ENCODE data around the gene MAX.
A peak's percentile ranks its signal among the peaks of the same experiment; 100 is the strongest.

MAX gene, protein sequence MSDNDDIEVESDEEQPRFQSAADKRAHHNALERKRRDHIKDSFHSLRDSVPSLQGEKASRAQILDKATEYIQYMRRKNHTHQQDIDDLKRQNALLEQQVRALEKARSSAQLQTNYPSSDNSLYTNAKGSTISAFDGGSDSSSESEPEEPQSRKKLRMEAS

DNA sequence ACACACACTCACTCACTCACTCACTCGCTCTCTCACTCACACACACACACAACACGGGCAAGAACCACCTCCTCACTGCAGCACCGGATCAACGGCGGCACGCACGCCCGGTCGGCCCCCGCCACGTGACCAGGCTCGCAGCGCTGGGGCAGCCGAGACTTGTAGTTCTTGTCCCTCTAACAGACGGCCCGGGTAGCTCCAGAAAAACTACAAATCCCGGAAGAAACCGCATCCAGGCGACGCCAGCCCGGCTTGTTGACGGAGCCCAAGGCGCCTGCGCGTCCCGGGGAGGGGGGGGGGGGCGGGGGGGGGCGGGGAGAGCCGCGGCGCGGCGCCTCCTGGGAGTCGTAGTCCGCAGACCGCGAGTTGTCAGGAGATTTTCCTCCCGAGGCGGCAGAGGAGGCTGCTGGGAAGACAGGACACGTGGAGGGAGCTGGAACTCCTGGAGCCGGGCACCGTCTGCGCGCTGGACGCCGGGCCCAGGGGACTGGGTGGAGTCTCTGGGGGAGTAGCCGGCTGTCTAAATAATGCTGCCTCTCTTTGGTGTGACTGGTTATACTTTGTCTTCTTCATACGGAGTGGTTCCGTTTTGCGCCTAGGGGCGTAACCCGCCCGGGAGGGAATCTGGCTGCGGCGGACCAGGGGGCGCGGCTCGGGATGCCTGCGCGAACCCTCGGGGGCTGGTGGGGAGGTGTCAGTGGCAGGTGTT lies at the start of gene MAX:
Gene MAX, minus strand, starts transcription at position 77 of the 709 bp plus-strand sequence. CDS start 178 bp downstream, outside the sequence.
- peak; percentile 99 for DNase-seq (ENCODE audit: low read depth)

DNA sequence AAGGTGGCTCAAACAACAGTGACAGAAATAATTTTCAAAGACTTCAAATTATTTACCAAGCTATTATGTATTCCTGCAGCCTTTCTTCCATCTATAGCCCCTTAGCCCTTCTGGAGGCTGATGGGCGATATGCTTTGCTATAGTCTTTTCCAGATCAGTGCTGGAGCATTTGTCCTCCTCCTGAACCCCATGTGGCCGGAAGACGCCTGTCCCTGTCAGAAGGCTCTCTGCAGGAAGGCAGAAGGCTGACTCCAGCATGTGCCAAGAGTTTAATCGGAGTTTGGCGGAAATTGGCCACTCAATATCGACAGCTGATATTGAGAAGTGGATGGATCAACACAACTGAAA lies 49.3 kb upstream of the MAX start:
- DNase-seq (ENCODE audit: low read depth) = no peak

DNA sequence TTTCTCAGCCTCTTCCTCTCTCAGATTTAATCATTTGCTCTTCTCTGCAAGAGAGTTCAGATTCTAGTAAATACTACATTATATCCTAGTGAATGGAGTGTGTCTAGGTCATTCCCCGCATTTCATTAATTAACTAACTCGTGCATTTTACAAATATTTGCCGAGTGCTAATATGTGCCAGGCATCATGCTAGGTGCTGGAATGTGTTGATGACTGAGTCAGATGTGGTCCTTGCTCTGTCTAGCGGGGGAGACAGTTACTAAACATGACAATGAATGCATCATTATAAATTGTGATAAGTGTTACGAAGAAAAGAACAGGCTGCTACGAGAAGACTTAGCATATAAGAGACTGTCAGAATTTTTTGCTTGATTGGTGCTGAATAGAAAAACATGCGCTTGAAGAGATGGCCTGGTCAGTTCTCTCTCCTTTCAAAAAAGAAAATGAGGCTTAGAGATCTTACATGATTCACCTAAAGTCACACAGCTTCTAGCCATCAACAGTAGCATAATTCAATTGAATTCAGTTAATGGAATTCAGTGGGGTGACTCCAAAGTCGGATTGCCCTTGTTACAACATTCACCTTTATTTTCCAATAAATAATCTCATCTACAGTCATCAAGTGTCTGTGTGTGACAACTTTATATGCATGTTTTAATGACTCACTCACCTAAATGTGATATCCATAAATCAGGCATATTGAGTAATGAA lies 48.7 kb upstream of the MAX start:
- no peak for DNase-seq (ENCODE audit: low read depth)

DNA sequence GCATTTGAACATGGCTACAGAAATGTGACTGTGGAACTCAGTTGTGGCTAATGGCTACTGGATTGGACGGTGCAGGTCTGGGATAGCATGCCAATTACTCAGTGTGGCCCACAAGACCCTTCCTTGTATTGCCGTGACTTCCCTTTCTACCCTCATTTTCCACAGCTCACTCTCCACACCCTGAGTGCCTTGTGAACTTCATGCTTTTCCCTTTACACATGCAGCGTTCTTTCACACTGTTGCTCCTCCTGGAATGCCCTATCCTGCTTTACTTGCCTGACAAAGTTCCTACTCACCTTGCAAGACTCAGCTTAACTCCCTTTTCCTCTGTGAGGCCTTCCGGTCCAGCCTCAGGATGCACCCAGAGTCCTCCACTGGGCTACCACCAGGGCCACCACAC lies 46.8 kb upstream of the MAX start:
- no peak for DNase-seq (ENCODE audit: low read depth)

DNA sequence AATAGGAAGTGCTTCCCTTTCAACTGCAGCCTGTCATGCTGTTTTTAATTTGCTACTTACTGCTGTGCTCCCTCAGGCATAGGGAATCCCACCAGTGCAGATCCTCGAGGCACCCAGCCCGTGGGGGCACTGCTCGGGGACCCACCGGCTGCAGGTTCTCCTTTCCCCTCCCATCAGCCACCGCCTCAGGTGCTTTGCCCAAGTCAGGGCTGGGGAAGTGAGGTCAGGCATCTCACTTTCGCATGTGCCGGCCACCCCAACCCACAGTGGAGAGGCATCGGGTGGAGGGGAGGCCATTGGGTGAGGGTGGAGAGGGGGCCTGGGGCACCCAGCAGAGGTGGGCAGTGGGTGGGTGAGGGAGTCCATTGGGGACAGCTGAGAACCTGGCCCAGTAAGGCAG lies 41.9 kb upstream of the MAX start:
- no peak for DNase-seq (ENCODE audit: low read depth)

DNA sequence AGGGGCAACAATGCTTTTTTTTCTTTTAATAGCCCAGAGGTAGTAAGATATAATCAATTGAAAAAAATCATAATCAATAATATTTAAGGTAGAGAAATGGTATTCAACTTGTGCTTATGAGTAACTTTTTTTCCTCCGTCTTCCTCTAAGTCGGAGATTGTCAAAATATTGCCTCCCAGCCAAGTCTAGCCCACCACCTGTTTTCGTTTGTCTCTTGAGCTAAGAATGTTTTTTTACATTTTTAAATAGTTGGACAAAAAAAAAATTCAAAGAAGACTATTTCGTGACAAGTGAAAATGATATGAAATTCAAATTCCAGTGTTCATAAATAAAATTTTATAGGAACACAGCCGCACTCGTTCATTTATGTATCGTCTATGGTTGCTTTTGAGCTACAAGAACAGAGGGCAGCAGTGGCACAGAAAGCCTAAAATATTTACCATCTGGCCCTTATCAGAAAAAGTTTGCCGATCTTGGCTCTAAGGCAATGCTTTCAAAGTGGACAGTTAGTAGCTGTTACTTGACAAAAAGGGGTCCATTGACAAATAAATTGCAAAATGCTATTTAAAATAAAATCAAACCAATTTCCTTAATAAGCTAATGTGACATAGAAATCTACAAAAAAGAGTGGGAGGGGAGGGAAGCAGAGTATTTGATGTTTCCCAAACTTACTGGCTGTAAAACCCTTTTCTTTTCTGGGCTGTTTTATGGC lies 40.8 kb upstream of the MAX start:
- DNase-seq (ENCODE audit: low read depth) = no peak

DNA sequence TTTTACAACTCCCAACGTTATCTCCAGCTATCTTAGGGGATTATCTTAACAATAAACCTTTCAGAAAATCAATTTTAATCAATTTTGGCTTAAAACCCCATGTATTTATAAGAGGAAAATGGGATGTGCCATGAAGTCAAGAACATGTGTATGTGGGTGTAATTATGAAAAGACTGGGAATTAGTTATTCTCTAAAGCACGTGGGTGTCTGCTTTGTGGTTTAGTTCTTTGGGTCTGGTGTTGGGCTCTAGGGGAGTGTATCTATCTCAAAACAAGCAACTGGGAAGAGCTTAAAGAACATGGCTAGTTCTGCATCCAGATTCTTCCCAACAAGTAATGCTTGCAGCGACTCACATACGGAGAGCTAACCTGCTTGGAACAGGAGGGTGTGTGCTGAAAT lies 40.1 kb upstream of the MAX start:
- DNase-seq (ENCODE audit: low read depth) = no peak

DNA sequence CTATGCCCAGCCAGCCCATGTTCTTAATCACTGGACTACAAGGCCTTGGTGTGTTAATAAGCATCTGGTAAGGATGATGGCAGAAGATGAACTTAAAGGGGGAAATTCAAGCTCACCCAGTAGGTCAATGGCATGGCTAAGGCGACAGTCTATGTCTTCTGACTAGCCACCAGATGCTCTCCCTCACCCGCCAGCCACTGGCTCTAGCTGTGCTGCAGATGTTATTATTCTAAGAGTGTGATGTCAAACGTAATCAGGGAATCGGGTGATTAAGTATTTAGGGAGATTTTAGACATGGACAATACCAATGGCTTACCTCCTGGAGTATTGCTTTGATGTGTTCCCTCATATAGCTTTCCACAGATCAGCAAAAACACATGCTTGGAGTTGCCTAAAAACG lies 39.2 kb upstream of the MAX start:
- no peak for DNase-seq (ENCODE audit: low read depth)

DNA sequence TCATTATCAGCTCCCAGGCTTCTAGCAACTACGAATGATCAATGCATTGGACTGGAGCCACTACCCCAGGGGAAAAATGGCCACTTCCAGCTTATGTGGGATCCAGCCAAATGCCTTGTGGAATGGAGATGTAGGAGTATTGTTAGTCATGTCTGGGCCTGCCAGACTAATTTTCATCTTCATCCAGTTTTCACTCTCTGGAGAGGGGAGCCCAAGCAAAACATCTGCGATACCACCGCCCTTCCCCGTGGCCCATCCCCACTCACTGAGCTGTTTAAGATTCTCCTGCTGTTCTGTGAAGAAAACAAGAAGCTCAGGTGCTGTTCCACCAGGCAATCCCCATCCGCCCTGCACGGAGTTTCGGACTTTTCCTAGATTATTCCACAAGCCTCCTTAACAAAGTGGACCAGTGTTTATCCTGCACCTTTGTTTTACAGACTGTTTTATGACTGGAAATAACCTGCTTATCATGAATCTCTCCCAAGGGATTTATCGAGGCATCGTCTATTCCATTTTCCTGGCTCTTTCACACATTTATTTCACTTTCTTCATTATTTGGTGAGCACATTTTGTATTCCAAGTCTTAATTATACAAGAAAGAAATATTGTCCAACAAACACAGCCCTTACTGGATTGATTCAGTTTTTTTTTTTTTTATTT lies 35.5 kb upstream of the MAX start:
- DNase-seq (ENCODE audit: low read depth) = no peak

DNA sequence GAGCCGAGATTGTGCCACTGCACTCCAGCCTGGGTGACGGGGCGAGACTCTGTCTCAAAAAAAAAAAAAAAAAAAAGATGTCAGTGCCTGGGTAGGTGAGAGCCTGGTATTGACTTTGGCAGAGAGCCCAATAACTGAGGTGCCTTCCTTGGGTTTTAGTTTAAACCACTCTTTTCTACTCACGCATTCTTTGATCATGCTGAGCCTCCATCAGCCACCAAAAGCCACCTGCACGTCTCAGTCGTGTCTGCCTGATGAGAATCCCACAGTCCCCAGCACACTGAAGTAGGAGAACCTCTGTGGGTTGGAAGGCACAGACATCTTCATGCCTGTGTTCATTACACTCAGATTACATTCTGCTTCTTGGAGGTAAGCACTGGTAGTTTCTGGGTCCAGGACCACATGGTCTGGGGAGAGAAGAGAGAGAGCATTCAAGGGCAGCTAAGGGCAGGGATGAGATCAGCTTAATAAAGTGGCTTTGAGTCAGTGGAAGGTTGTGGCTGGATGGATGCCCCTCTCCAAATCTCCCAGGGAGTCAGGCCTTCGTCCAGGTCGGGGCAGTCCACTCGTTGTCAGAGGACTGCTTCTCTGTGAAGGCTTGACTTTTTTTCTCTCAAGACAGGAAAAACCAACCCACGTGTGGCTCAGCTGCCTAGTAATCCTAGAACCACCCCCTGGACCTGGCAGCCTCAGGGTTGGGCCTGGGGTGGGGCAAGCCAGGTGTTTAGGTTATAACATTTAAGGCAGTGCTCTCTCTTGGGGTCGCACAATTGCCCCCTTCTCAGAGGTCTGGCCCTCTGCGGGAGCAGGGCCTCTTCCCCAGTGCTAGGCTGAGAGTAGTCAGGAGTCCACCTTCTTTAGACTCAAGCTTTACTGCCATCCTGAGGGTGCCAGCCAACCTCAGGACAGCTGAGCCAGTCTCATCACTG lies 32.6 kb upstream of the MAX start:
- DNase-seq (ENCODE audit: low read depth) = no peak

DNA sequence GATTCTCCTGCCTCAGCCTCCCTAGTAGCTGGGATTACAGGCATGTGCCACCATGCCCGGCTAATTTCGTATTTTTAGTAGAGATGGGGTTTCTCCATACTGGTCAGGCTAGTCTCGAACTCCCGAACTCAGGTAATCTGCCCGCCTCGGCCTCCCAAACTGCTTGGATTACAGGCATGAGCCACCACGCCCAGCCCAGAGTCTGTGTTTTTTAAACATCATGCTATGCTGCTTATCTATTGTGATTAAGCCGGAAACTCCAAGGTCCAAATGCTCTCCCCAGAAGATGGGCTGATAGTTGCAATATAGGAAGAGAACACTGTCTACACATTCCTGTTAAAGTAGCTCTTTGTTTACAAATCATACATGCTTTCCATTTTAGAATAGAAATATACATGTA lies 30.5 kb upstream of the MAX start:
- DNase-seq (ENCODE audit: low read depth) = no peak

DNA sequence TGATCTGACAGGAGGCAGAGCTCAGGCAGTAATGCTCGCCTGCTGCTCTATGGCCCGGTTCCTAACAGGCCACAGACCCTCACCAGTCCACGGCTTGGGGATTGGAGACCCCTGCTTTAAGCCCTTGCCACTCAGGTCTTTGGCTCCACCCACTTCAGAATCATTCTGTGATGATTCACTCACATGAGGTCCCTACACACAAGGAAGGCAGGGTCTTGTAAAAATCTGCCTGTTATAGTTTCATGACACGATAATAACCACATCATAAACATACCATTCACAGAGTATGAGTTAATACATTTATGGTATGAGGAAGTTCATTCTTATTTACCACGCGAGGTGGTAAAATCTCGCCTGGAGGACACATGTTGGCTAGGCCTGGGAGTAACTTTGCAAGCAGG lies 29.0 kb upstream of the MAX start:
- no peak for DNase-seq (ENCODE audit: low read depth)

DNA sequence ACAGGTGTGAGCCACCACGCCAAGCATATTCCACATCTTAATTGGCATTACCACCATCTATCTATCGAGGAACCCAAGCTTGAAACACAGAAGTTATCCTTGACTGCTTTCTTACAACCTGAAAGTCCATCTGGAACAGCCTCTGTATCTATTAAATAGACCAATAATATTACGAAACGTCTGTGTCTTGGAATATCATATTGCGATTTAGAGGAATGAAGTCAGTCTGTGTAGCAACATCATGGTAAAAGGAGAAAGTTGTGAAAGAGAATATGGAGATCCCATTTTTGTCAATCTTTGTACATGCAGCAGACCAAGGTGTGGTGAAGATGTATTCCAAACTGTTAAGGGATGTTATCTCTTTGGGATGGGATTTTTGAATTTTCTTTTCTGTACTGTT lies 25.8 kb upstream of the MAX start:
- peak; percentile 60 for DNase-seq (ENCODE audit: low read depth)

DNA sequence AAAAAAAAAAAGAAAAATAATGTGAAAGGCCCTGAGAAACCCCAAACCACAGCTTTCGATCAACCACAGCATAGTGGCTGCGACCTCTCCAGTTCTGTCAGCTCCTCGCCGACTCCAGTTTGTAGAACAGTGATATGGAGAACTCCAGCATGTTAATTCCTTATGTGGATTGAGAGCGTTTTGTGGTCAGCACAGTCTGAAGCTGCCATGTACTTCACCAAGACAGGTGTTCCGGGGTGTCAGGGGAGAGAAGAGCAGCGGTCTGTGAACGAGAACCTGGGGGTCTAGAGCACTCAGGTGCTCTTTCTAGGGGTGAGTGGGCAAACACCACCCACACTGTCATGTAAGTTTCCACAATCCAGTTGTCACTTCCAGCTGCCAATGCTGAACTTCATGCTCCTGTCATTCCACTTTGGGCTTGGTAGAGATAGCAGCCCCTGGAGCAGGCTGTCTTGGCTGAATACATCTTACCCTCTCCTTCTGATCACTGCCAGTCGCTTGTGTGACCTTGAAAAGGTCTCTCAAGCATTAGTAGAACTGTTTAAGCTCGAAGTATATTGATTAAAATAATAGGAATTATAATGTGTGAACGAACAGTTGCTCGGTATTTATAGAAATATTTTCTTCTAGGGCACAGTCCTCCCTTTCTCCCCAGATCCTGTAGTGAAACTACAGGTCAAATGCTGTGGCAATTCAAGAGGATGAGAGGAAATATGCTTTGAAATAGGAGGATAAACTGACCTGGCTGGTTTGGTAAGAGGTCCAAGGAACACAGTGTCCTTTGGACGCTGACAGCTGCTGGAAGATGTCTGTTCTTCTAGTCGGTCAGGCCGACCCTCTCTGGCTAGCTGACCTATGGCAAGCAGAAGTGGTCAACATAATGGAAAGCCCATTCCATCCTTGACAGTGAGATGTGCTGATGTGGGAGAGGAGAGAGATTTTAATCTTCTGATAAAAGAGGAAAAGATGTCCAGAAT lies 15.7 kb upstream of the MAX start:
- DNase-seq (ENCODE audit: low read depth) = no peak

DNA sequence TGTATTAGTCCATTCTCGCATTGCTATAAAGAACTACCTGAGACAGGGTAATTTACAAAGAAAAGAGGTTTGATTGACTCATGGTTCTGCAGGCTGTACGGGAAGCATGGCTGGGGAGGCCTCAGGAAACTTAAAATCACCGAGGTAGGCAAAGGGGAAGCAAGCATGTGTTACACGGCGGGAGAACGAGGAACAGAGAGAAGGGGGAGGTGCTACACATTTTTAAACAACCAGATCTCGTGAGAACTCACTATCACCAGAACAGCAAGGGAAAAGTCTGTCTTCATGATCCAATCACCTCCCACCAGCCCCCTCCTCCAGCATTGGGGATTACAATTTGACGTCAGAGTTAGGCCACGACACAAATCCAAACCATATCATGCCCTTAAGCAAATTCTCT lies 13.3 kb upstream of the MAX start:
- no peak for DNase-seq (ENCODE audit: low read depth)

DNA sequence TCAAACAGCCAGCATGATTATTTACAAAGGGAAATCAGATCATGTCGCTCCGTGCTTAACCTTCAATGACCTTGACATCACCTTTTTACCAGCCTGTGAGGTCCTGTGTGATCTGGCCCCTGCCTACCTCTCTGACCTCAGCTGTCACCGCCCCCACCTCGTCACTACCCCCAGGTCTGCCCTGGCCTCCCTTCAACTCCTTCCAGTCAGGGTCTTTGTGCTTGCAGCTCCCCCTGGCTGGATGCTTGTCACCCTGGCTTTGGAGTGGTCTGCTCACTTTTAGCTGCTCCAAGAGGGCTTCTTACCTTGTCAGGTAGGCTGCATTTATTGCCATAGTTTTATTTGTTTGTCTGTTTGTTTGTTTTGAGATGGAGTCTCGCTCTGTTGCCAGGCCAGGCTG lies 8.2 kb upstream of the MAX start:
- DNase-seq (ENCODE audit: low read depth) = no peak

DNA sequence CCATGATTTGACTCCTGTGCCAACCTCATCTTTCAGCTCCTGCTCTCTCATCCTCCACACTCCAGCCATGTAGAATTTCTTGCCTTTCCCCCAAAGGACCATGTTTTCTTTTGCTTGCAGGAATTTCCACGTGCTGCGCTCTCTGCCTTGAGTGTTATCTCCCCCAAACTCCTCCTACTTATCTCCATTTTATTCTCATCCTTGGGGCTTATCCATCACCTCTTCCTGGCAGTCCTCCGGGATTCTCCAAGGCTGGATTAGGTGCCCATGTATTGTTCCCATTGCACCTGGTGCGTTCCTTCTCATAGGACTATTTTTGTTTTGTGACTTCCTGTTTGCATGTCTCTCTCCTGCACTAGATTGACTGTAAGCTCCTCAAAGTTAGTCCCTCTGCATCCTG lies 7.0 kb upstream of the MAX start:
- no peak for DNase-seq (ENCODE audit: low read depth)

DNA sequence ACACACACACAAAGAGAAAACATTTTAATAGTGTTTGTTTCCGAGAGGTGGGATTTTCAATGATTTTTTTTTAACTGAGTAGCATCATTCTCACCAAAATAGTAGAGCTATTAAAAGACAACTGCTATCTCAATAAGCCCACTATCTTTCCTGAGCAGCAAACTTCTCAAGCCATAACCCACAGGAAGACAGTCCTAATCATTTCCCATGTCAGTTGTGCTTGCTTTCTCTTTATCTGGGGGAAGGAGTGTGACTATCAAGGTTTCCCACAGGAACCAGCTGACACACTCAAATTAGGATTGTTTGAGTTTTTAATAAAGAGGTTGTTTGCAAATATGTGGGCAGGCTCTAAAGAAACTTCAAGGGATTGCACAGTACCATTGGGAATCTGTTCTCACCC lies 4.9 kb upstream of the MAX start:
- DNase-seq (ENCODE audit: low read depth) = no peak

DNA sequence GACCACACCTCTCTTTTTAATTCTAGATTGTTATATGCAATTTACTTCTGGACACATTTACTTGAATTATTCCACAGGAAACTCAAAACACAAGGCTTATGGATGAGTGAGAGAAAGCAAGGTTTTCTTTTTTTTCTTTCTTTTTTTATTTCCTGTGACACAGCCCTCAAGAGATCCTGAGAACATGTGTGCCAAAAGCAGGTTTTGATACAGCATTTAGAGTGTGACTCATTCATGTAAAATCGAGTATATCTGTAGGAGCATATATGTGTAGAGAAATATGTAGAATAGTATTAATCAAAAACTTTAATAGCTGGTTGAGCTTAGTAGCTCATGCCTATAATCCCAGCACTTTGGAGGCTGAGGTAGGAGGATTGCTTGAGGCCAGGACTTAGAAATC lies 4.4 kb upstream of the MAX start:
- no peak for DNase-seq (ENCODE audit: low read depth)

DNA sequence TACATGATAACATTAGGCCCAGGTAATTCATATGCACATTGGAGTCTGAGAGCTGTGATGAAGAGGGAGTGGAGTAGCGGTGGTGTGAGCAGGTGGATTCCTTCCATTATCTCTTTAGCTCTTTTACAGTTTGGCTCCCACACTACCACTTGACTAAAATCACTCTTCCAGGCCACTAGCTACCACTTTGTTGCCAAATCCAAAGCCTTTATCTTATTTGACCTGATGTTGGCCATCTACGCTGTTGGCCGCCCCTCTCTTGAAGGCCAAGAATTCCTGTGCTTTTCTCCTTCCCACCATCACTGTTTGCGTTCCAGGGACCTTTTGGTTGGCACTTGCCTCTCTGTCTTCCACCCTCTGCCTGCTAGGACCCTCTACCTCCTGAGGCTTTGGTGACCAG lies 4.0 kb upstream of the MAX start:
- no peak for DNase-seq (ENCODE audit: low read depth)
